Adipocyte (in vitro differentiated cells): Measurements from ENCODE around the gene TMEM163.

ENCODE experiments used
- DNase-seq: peaks from one replicate; pipeline ENCODE4 v3.0.0-alpha.2; 2015; ENCODE audit warnings: low read depth
- H3K27me3 ChIP-seq: replicated peaks from 2 replicates; pipeline ENCODE4 v1.7.0; 2013; ENCODE audit warnings: mild to moderate bottlenecking, low read length, moderate library complexity; ENCODE audit not compliant: control insufficient read depth, insufficient read depth
- H3K36me3 ChIP-seq: 2 replicates; pipeline ENCODE4 v1.7.0; 2013; ENCODE audit warnings: low read length, mild to moderate bottlenecking, moderate library complexity; ENCODE audit not compliant: control insufficient read depth, insufficient read depth, severe bottlenecking
- H3K4me1 ChIP-seq: 2 replicates; pipeline ENCODE4 v1.7.0; 2013; ENCODE audit warnings: mild to moderate bottlenecking, low read length, moderate library complexity; ENCODE audit not compliant: control insufficient read depth, insufficient read depth
- H3K4me3 ChIP-seq: 2 replicates; pipeline ENCODE4 v1.7.0; 2013; ENCODE audit warnings: mild to moderate bottlenecking, low read length, moderate library complexity
- H3K9ac ChIP-seq: 2 replicates; pipeline ENCODE4 v1.7.0; 2013; ENCODE audit warnings: mild to moderate bottlenecking, low read length, moderate library complexity
- H3K9me3 ChIP-seq: 2 replicates; pipeline ENCODE4 v1.7.0; 2013; ENCODE audit warnings: mild to moderate bottlenecking, low read length, moderate library complexity; ENCODE audit not compliant: control insufficient read depth

TMEM163 gene

DNA sequence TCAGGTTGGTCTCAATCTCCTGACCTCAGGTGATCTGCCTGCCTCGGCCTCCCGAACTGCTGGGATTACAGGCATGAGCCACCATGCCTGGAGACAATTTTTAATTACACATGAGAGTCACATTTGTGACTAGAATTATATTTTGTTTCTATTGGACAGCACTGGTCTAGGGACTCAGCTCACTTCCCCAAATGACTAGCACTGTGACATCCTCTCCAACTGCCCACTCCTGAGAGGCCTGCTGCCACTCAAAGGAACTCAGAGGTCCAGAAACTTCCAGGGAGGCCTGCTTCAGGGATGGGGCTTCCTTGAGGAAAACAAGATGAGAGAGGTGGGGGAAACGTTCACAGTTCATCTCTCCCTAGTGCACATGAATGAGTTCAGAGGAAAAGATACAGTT lies 29.5 kb downstream of the TMEM163 start:
- no peak for DNase-seq
- Histone ChIP-seq H3K4me1 (no peaks in the 10 kb centered on the region), H3K4me3 (no peak overlapping the region), H3K36me3 (no peaks in the 10 kb centered on the region), H3K9ac (no peak overlapping the region), H3K9me3 (no peaks in the 10 kb centered on the region), H3K27me3 (peaks cover 12% of the 10 kb centered on the region)

DNA sequence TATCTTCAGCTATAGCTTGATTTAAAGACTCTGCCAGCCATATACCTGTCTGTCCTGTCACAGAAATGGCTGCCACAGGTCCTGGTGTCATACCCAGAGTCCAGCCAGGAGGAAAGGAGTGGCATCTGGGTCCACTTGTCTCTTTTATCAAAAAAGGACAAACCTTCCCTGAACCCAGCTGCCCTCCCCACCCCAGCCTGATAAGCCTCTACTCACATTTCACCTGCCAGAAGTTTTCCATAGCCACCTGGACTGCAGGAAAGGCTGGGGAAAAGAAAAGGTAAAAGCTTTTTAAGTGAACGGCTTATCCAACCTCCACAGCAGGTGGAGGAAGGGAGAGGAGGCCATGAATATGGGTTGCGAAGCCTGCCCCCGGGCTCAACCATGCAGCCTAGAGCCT lies 32.8 kb downstream of the TMEM163 start:
- no peak overlapping the region for H3K9ac ChIP-seq
- no peaks in the 10 kb centered on the region for H3K27me3 ChIP-seq
- H3K9me3 ChIP-seq: no peaks in the 10 kb centered on the region
- no peaks in the 10 kb centered on the region for H3K36me3 ChIP-seq
- no peak overlapping the region for H3K4me3 ChIP-seq
- DNase-seq: no peak
- H3K4me1 ChIP-seq: no peaks in the 10 kb centered on the region

DNA sequence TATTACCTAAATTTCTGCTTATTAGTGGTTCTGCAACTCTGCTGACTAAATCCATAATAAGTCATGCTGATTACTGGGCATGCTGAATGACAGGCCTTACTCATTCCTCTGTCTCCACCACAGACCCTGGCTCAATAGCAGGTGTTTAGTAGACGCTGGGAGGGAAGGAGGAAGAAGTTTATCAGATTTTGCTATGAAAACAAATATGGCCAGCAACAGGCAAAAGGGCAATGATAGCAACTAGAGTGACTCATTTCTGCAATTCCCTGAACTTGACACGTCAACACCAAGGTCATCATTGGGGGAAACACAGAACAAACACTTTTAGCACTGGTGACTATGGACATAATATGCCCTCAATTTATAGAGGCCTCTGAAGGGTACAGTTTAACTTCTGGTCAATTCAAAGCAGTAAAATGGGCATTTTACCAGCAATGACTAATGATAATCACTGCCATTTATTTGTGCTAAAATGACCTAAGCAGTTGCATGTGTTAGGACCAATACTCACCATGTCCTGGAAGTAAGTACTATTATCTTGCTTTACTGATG lies 35.2 kb downstream of the TMEM163 start:
- Histone ChIP-seq H3K4me3 (no peak overlapping the region), H3K36me3 (no peaks in the 10 kb centered on the region), H3K9ac (no peak overlapping the region), H3K9me3 (no peaks in the 10 kb centered on the region), H3K4me1 (no peaks in the 10 kb centered on the region), H3K27me3 (peaks cover 7% of the 10 kb centered on the region)
- DNase-seq: no peak

DNA sequence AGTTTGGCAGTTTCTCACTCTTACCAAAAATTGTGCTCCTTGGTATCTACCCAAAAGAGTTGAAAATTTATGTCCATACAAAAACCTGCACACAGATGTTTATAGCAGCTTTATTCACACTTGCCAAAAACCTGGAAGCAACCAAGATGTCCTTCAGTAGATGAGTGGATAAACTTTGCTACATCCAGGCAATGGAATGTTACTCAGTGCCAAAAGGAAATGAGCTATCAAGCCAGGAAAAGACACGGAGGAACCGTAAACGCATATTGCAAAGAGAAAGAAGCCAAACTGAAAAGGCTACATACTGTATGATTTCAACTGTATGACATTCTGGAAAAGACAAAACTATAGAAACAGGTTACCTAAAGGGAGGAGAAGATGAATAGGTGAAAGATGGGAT lies 36.1 kb downstream of the TMEM163 start:
- Histone ChIP-seq H3K9me3 (no peaks in the 10 kb centered on the region), H3K4me3 (no peak overlapping the region), H3K27me3 (peaks cover 7% of the 10 kb centered on the region), H3K36me3 (no peaks in the 10 kb centered on the region), H3K9ac (no peak overlapping the region), H3K4me1 (no peaks in the 10 kb centered on the region)
- DNase-seq: no peak

DNA sequence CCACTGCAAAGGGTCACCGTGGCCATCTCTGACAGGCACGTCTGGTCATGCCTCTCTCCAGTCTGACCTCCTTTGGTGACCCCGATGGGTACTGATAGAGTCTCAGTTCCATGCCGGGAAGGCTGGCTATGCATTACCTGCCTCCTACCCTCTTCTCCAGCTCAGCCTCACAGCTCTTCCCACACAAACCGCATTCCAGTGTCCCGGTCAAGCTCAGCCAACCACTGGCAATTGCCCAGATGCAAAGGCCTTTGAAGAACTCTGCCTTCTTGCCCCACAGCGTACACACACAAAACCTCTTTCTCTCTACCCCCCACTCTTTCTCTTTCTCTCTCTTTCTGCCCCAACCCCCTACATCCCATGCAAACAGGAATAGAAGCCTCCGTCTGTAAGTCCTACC lies 37.6 kb downstream of the TMEM163 start:
- H3K9me3 ChIP-seq: no peaks in the 10 kb centered on the region
- no peaks in the 10 kb centered on the region for H3K36me3 ChIP-seq
- H3K4me1 ChIP-seq: no peaks in the 10 kb centered on the region
- peaks cover 13% of the 10 kb centered on the region for H3K27me3 ChIP-seq
- DNase-seq: no peak
- H3K4me3 ChIP-seq: no peak overlapping the region
- H3K9ac ChIP-seq: no peak overlapping the region

DNA sequence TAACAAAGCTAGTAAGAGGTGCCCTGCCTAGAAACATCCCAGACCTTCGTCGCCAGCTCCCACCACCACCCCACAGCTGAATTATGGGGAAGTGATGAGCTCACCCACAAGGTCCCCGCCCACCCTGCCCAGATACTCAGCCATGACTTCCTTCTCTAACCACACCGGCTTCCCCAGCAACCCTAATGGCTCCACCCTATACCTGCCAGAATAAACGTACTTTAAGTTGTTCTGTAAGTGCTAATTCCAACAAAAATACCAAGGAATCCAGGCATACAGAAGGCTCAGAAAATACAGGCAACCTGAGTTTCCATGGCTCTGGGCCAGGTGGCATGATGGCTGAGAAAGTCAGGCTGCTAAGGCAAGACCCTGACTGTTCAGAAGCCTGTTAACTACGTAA lies 39.1 kb downstream of the TMEM163 start:
- no peak for DNase-seq
- H3K27me3 ChIP-seq: peaks cover 13% of the 10 kb centered on the region
- H3K9me3 ChIP-seq: no peaks in the 10 kb centered on the region

DNA sequence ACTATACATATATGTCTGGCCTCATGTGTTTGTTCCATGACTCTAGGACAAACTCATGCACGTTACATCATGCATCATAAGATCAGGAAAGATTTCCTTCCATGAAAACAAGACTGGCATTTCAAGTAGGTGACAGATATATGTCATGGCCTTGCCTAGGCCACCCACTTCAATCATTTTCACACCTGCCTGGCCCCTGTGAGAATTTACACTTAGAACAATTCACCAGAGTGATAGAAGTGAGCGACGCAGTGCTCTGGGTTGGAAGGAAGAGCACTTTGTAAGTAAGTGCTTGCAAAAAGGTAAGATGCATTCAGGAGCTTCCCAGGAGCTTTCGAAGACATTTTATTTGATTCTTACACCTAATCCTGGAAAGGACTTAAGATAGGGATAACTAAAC lies 39.5 kb downstream of the TMEM163 start:
- DNase-seq: no peak
- Histone ChIP-seq H3K27me3 (peaks cover 13% of the 10 kb centered on the region), H3K9me3 (no peaks in the 10 kb centered on the region), H3K9ac (no peak overlapping the region), H3K4me3 (no peak overlapping the region), H3K36me3 (no peaks in the 10 kb centered on the region), H3K4me1 (no peaks in the 10 kb centered on the region)

More for the DNA sequence above, 39.1 kb downstream of the TMEM163 start:
- no peaks in the 10 kb centered on the region for H3K4me1 ChIP-seq
- H3K4me3 ChIP-seq: no peak overlapping the region
- H3K9ac ChIP-seq: no peak overlapping the region
- no peaks in the 10 kb centered on the region for H3K36me3 ChIP-seq

DNA sequence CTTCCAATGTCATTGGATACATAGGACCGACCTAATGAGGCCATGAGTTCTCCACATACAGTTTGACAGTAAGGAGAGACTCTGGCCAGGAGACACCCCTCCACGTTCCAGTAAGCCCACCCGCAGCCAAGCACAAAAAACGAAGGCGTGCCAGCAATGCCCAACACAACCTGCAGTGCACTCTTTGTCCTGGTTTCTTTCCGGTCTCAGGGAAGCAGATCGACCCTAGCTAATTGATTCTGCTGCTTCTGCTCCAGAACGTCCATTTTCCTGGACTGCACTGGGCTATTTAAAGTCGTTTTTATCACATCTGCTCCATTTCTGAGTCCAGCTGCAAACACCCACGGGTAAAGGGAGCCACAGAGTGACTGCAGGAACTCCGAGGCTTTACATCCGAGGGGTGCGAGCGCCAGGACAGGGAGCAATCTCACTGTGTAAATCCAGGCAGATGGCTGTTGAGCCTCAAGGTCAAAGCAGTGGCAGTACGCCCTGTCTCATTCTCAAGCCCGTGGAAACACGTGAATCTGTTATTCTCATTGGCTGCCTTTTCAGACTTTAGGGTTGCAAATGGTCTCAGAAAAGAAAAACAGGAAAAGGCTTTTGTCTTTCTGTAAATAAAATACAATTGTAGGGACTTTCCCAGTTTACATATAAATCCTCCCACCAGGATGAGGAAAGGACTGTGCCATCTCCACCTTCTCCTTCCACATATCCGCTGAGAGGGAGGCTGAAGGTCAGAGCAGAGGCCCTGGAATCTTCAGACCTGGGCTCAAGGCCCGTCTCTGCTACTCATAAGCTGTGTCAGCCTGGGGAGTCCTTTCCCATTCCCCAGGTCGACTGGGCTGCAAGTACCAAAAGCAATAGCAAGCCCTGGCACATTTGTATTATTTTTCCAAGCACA lies 40.7 kb downstream of the TMEM163 start:
- no peaks in the 10 kb centered on the region for H3K36me3 ChIP-seq
- no peak overlapping the region for H3K9ac ChIP-seq
- H3K4me1 ChIP-seq: no peaks in the 10 kb centered on the region
- no peak for DNase-seq
- no peak overlapping the region for H3K4me3 ChIP-seq
- H3K27me3 ChIP-seq: peaks cover 13% of the 10 kb centered on the region
- H3K9me3 ChIP-seq: peaks cover 5% of the 10 kb centered on the region

DNA sequence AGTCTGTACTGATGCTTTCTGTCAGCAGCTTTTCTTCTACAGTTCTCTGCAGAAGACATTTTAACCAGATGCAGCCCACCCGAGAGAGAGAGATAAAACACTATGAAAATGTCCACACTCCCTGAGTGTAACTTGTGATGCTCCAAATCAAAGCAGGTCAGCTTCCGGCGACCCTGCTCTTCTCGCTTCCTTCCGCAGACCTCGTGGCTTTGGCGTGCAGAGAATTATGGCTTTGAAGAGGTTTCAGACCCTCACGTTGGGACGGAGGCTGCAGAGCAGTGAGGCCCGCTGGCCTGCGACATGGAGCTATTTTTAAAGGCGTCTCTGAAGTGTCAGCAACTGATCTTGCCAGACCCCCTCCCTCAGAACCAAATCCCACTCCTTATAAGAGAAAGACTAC lies 41.8 kb downstream of the TMEM163 start:
- no peaks in the 10 kb centered on the region for H3K4me1 ChIP-seq

DNA sequence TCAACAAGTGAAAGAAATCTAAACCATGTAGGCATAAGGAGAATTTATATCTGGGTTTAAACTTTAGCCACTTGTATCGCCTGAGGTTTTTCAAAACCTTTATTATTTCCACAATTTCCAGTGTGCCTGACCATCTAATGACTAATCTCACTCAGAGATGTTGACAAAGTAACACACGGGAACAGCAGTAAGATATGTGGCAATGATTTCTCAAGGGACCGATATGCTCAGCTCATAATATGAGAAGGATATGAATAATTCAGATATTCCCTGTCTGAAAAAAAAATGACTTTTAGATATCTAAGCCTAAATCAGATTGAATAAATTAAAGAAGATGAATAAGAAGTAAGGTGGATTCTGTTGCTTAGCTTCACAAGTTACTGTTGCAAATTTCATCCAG lies 43.5 kb downstream of the TMEM163 start:
- no peak for DNase-seq
- H3K9me3 ChIP-seq: peaks cover 5% of the 10 kb centered on the region
- H3K4me3 ChIP-seq: no peak overlapping the region
- no peaks in the 10 kb centered on the region for H3K36me3 ChIP-seq
- peaks cover 21% of the 10 kb centered on the region for H3K27me3 ChIP-seq
- H3K4me1 ChIP-seq: no peaks in the 10 kb centered on the region
- H3K9ac ChIP-seq: no peak overlapping the region

More for the DNA sequence above, 41.8 kb downstream of the TMEM163 start:
- Histone ChIP-seq H3K9me3 (peaks cover 5% of the 10 kb centered on the region), H3K4me3 (no peak overlapping the region), H3K36me3 (no peaks in the 10 kb centered on the region), H3K27me3 (peaks cover 13% of the 10 kb centered on the region), H3K9ac (no peak overlapping the region)
- DNase-seq: no peak

DNA sequence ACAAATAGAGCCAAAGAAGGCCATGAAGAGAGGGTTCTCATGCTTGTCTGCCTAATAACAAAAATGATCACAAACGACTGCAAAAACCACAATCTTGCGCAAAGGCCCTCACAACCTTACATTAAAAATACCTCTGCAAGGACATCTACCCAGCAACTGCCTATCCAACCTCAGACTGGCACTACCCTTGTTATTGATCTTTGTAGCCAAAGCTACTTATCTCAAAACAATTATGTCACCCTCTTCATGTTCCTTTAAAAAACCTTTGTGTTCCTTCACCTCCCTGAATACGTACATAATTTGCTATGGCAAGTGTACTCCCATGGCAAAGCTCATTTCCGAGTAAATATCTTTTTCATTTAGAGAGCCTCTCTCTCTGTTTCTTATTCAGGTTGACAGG lies 44.1 kb downstream of the TMEM163 start:
- H3K9ac ChIP-seq: no peak overlapping the region
- H3K27me3 ChIP-seq: peaks cover 24% of the 10 kb centered on the region
- no peak overlapping the region for H3K4me3 ChIP-seq
- no peaks in the 10 kb centered on the region for H3K4me1 ChIP-seq
- no peaks in the 10 kb centered on the region for H3K36me3 ChIP-seq
- DNase-seq: no peak
- peaks cover 5% of the 10 kb centered on the region for H3K9me3 ChIP-seq
